Measurements from ENCODE around the gene COQ2.
A peak's percentile ranks its signal among the peaks of the same experiment; 100 is the strongest.
"Not testable (repeated sequence)": the region's sequence is repeated elsewhere in the genome, so short reads cannot be mapped to it uniquely, and the experiment has no call there.

The COQ2 gene

GRCh38 chr4:83247415-83248357 lies 36.9 kb downstream of the COQ2 start:
- no peak for DNase-seq

- DNase-seq, result no peak
These were observed 43.5 kb downstream of the COQ2 start for GRCh38 chr4:83241132-83241531.

GRCh38 chr4:83240379-83240875 lies 44.2 kb downstream of the COQ2 start:
- DNase-seq, result no peak

- no peak for DNase-seq
These were observed 46.0 kb downstream of the COQ2 start for GRCh38 chr4:83238393-83239248.

GRCh38 chr4:83237591-83237990 lies 47.0 kb downstream of the COQ2 start:
- DNase-seq, result no peak

- DNase-seq, result not testable (repeated sequence)
These were observed 48.9 kb downstream of the COQ2 start for GRCh38 chr4:83235645-83236133.

GRCh38 chr4:83234902-83235644 lies 49.5 kb downstream of the COQ2 start:
- no peak for DNase-seq

- not testable (repeated sequence) for DNase-seq
These were observed 50.2 kb downstream of the COQ2 start for GRCh38 chr4:83234387-83234786.

GRCh38 chr4:83232082-83232481 lies 52.5 kb downstream of the COQ2 start:
- no peak for DNase-seq

GRCh38 chr4:83231620-83232076 lies 53.0 kb downstream of the COQ2 start:
- no peak for DNase-seq

- DNase-seq, result no peak
These were observed 53.7 kb downstream of the COQ2 start for GRCh38 chr4:83230928-83231327.

- no peak for DNase-seq
These were observed 54.8 kb downstream of the COQ2 start for GRCh38 chr4:83229791-83230190.

GRCh38 chr4:83228231-83228630 lies 56.4 kb downstream of the COQ2 start:
- no peak for DNase-seq

GRCh38 chr4:83224502-83225197 lies 59.9 kb downstream of the COQ2 start:
- no peak for DNase-seq

- DNase-seq, result no peak
These were observed 60.8 kb downstream of the COQ2 start for GRCh38 chr4:83223781-83224180.

- no peak for DNase-seq
These were observed 62.6 kb downstream of the COQ2 start for GRCh38 chr4:83221897-83222441.

- peak in 3 of 4 experiments; percentile 5 to 34 (median 30) for DNase-seq
These were observed 65.0 kb downstream of the COQ2 start for GRCh38 chr4:83219344-83220331.

- DNase-seq, result peak in 2 of 4 experiments; percentile 15 to 34
These were observed 66.7 kb downstream of the COQ2 start for GRCh38 chr4:83217721-83218522.

- no peak for DNase-seq
These were observed 67.5 kb downstream of the COQ2 start for GRCh38 chr4:83216959-83217683.

Data from activated naive CD4-positive, alpha-beta T cell (primary cell).